Lower leg skin (tissue), 4 donors: ENCODE results near the gene GPR78. TPM values are rescaled to one million over a fixed set of nuclear protein-coding genes. Genes with fewer than 3 reads are reported as not detected.

Experiments
- DNase-seq, 2 donors: peaks; one replicate each; pipeline ENCODE4 v3.0.0-alpha.2; 2019; ENCODE audit warnings: low spot score in 2 of 2
- H3K4me3 ChIP-seq: fragments of 200-600 bp; sonication (generic); 2 replicates; pipeline ENCODE4 v1.5.1; 2017; ENCODE audit warnings: mild to moderate bottlenecking, low read depth; ENCODE audit not compliant: poor library complexity, severe bottlenecking
- CTCF ChIP-seq, 3 donors: fragments of 450-650 bp; IDR thresholded peaks; one replicate each; pipeline ENCODE4 v1.5.1; 2016; ENCODE audit warnings: antibody characterized with exemption in 3 of 3, mild to moderate bottlenecking in 3 of 3, moderate library complexity in 2 of 3
- POLR2A ChIP-seq, 2 donors: fragments of 450-650 bp; IDR thresholded peaks; one replicate each; pipeline ENCODE4 v1.6.1; 2016 to 2017; ENCODE audit warnings: antibody characterized with exemption in 2 of 2, mild to moderate bottlenecking in 1 of 2, moderate library complexity in 1 of 2
- WGBS, 2 donors: methylation state at CpG; one replicate each; pipeline ENCODE4 v1.1.5; 2018; 5-methylcytosine and 5-hydroxymethylcytosine counted together
- intact Hi-C: fragments of 100-400 bp; cut with DNase I; formaldehyde crosslinking; loops from one replicate; pipeline ENCODE4 v1.15.0; 2023; ENCODE audit warnings: low total_unique reads
- total RNA-seq, 4 donors: library from RNA; depleted of rRNA; stranded (reverse); fragments of >200 nt; gene quantifications; one replicate each; pipeline ENCODE4 v1.1.0, GENCODE V29; 2016

Gene GPR78
- total RNA-seq: not detected

DNA sequence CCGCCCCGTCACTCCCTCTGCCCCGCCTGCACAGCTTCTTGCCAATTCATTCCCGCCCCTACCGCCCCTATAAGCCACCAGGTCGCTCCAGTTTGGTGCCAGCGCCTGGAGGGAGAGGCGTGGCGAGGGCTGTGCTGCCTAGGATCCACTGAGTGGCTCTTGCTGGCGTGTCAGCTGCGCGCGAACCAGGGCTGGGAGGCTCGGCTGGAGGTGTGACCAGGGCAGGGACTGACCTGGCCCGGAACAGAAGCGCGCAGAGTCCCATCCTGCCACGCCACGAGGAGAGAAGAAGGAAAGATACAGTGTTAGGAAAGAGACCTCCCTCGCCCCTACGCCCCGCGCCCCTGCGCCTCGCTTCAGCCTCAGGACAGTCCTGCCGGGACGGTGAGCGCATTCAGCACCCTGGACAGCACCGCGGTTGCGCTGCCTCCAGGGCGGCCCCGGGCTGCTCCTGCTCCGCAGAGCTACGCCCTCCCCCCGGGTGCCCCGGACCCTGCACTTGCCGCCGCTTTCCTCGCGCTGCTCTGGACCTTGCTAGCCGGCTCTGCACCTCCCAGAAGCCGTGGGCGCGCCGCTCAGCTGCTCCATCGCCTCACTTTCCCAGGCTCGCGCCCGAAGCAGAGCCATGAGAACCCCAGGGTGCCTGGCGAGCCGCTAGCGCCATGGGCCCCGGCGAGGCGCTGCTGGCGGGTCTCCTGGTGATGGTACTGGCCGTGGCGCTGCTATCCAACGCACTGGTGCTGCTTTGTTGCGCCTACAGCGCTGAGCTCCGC lies at the start of gene GPR78:
TSS of gene GPR78 (plus strand) at position 72 of the 773 bp plus-strand sequence. CDS start at position 663, 591 bp downstream.
- DNase-seq: no peak
- WGBS, 2 donors: 2 to 8% methylated on average over 24 to 38 of the region's 63 CpGs
- intact Hi-C loops: loop anchor here (10.0 kb wide), 1 partner anchor 106 kb away; no protein-coding TSS in a partner anchor

DNA sequence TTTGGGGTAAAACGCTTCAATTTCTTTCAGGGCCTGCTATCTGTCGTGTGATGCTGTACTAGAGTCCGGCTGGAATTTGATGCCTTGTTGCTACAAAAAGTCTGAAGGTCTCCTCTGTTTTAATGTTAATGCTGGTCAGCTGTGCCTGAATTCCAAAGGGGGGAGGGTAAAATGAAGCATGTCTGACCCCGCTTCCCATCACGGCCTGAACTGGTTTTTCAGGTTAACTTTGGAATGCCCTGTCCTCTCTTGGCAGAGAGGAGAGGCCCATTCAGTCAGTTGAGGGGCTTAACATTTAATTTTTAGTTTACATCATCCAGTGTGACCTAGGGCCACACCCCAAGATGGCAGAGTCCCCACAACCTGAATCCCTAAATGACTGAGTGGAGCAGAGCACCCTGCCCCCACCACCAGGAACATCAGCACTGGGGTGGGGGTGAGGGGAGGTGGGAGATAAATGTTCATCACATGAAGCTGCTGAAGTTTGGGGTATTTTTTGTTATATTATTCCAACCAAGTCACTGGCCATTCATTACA lies 47.9 kb upstream of the GPR78 start:
- DNase-seq: no peak
- no peak for TF ChIP-seq POLR2A (IDR thresholded peaks at IDR 0.05)
- no peak for TF ChIP-seq CTCF (IDR thresholded peaks at IDR 0.05)
- intact Hi-C loops: no loop called here
- WGBS, 2 donors: 66 to 83% methylated on average over 5 of the region's 5 CpGs
- H3K4me3 ChIP-seq: no peak overlapping the region

More for the DNA sequence above, at the start of gene GPR78:
- no peak within 1 kb of the TSS for H3K4me3 ChIP-seq
- TF ChIP-seq POLR2A (IDR thresholded peaks at IDR 0.05): no peak
- no peak for TF ChIP-seq CTCF (IDR thresholded peaks at IDR 0.05)

- no peak overlapping the region for H3K4me3 ChIP-seq
- WGBS, 2 donors: 97% methylated on average over 2 of the region's 2 CpGs
- no peak for TF ChIP-seq CTCF (IDR thresholded peaks at IDR 0.05)
- TF ChIP-seq POLR2A (IDR thresholded peaks at IDR 0.05): no peak
- intact Hi-C loops: no loop called here
- no peak for DNase-seq
Measured at GRCh38 chr4:8533274-8533865, 46.8 kb upstream of the GPR78 start.

- H3K4me3 ChIP-seq: no peak overlapping the region
- no peak for DNase-seq
- WGBS, 2 donors: 11 to 20% methylated on average over 4 of the region's 4 CpGs
- intact Hi-C loops: no loop called here
- TF ChIP-seq POLR2A (IDR thresholded peaks at IDR 0.05): no peak
- no peak for TF ChIP-seq CTCF (IDR thresholded peaks at IDR 0.05)
Measured at GRCh38 chr4:8534129-8534528, 46.1 kb upstream of the GPR78 start.

DNA sequence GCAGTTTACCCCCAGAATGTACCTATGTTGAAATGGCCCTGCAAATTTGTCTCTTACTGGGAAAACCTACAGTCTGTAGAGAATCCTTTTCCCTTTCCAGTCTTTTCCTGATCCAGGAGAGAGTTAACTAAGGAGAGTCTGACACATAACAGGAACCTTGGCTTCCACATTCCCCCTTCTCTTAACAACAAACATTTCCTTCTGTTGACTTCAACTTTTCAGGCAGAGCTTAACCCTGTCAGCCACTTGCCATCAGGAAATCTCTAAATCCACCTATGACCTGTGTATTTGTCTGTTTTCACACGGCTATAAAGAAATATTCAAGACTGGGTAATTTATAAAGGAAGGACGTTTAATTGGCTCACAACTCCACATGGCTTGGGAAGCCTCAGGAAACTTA lies 45.6 kb upstream of the GPR78 start:
- intact Hi-C loops: no loop called here
- WGBS, 2 donors: 61 to 64% methylated on average over 2 of the region's 2 CpGs
- no peak for DNase-seq
- no peak for TF ChIP-seq POLR2A (IDR thresholded peaks at IDR 0.05)
- TF ChIP-seq CTCF (IDR thresholded peaks at IDR 0.05): no peak
- H3K4me3 ChIP-seq: no peak overlapping the region
